Activated CD4-positive, alpha-beta T cell treated with anti-CD3 and anti-CD28 coated beads, Interleukin-2, Interleukin-4, amounts not matched to agents 100 ng/mL and 50 ng/mL, durations not matched to agents 16 hours and 8 hours (primary cell): ENCODE results near the gene PMEPA1.

Source experiments
- DNase-seq: peaks from one replicate; pipeline ENCODE4 v3.0.0-alpha.2; 2020; ENCODE audit warnings: low spot score

PMEPA1 gene

GRCh38 chr20:57676589-57677583, 32.9 kb downstream of the PMEPA1 start:
- DNase-seq, result no peak

GRCh38 chr20:57675773-57676172, 34.0 kb downstream of the PMEPA1 start:
- no peak for DNase-seq

- no peak for DNase-seq
Measured at GRCh38 chr20:57672953-57673575, 36.8 kb downstream of the PMEPA1 start.

- DNase-seq, result no peak
Measured at GRCh38 chr20:57672164-57672563, 37.7 kb downstream of the PMEPA1 start.

- no peak for DNase-seq
Measured at GRCh38 chr20:57671662-57672061, 38.2 kb downstream of the PMEPA1 start.

GRCh38 chr20:57671072-57671391, 38.8 kb downstream of the PMEPA1 start:
- DNase-seq, result no peak

- no peak for DNase-seq
Measured at GRCh38 chr20:57670288-57671071, 39.3 kb downstream of the PMEPA1 start.

GRCh38 chr20:57669632-57670031, 40.2 kb downstream of the PMEPA1 start:
- DNase-seq, result no peak

- DNase-seq, result no peak
Measured at GRCh38 chr20:57667924-57668782, 41.7 kb downstream of the PMEPA1 start.

GRCh38 chr20:57667388-57667787, 42.4 kb downstream of the PMEPA1 start:
- no peak for DNase-seq

- DNase-seq, result no peak
Measured at GRCh38 chr20:57666834-57667157, 43.0 kb downstream of the PMEPA1 start.

GRCh38 chr20:57666106-57666833, 43.5 kb downstream of the PMEPA1 start:
- no peak for DNase-seq

GRCh38 chr20:57665589-57665971, 44.2 kb downstream of the PMEPA1 start:
- no peak for DNase-seq

GRCh38 chr20:57664924-57665588, 44.8 kb downstream of the PMEPA1 start:
- no peak for DNase-seq

GRCh38 chr20:57664476-57664875, 45.3 kb downstream of the PMEPA1 start:
- DNase-seq, result no peak

GRCh38 chr20:57663681-57664451, 45.9 kb downstream of the PMEPA1 start:
- no peak for DNase-seq

- no peak for DNase-seq
Measured at GRCh38 chr20:57663241-57663640, 46.6 kb downstream of the PMEPA1 start.

GRCh38 chr20:57662456-57663240, 47.2 kb downstream of the PMEPA1 start:
- DNase-seq, result no peak
